Left lung (tissue), 10 donors: ENCODE results near the gene CTSK. TPM values are rescaled to one million over a fixed set of nuclear protein-coding genes. Genes with fewer than 3 reads are reported as not detected.
"Not testable (repeated sequence)": the region's sequence is repeated elsewhere in the genome, so short reads cannot be mapped to it uniquely, and the experiment has no call there.

ENCODE experiments used
- ATAC-seq: fragments of 200-7000 bp; cut with Tn5 transposase; one replicate; pipeline ENCODE4 v1.9.1; 2020; ENCODE audit warnings: moderate library complexity
- DNase-seq, 4 donors: peaks; one replicate each; pipeline ENCODE4 v3.0.0-alpha.2; 2013 to 2020
- H3K27ac ChIP-seq, 2 donors: fragments of 200-600 bp; sonication (generic) in 1 of 2; one replicate each; pipeline versions ENCODE4 v1.5.0 to v1.8.0; 2020 to 2021
- H3K27me3 ChIP-seq, 2 donors: fragments of 200-600 bp; sonication (generic) in 1 of 2; one replicate each; pipeline versions ENCODE4 v1.5.0 to v1.8.0; 2020 to 2021
- H3K36me3 ChIP-seq, 2 donors: fragments of 200-600 bp; sonication (generic) in 1 of 2; one replicate each; pipeline versions ENCODE4 v1.5.0 to v1.8.0; 2020 to 2021
- H3K4me1 ChIP-seq, 2 donors: fragments of 200-600 bp; one replicate each; pipeline ENCODE4 v1.8.0; 2021
- H3K4me3 ChIP-seq, 2 donors: fragments of 200-600 bp; sonication (generic) in 1 of 2; one replicate each; pipeline versions ENCODE4 v1.5.0 to v1.8.0; 2020 to 2021; ENCODE audit warnings: mild to moderate bottlenecking in 1 of 2
- H3K9me3 ChIP-seq, 2 donors: fragments of 200-600 bp; sonication (generic) in 1 of 2; one replicate each; pipeline versions ENCODE4 v1.5.0 to v1.8.0; 2020 to 2021
- intact Hi-C, 2 donors: fragments of 100-400 bp; cut with DNase I; formaldehyde crosslinking; loops; one replicate each; pipeline versions ENCODE4 v1.11.2 to v1.14.2; 2022
- polyA plus RNA-seq, 6 donors: library from polyadenylated mRNA; unstranded; fragments of 120-200 nt; gene quantifications; one replicate each; pipeline ENCODE4 v1.2.1, GENCODE V29; 2013; ENCODE audit not compliant: insufficient read length in 6 of 6
- total RNA-seq, 2 donors: library from RNA; stranded (reverse); fragmentation: NEBNext Ultra II Directional; extraction: Animal tissue kit (Norgen Biotek cat#: 25700); gene quantifications; one replicate each; pipeline ENCODE4 v1.2.1, GENCODE V29; 2021
- TF ChIP-seq, protein P1 (sequence below), 2 donors: fragments of 200-600 bp; sonication (generic) in 1 of 2; IDR thresholded peaks; one replicate each; pipeline versions ENCODE4 v1.5.0 to v1.8.0; 2021; ENCODE audit warnings: antibody characterized with exemption in 2 of 2
- donor health status: DM: no; HTN: yes; CAD: no.
- donor health status: DM: no; HTN: no; CAD: no.

CTSK gene
- total and polyA plus RNA-seq, 8 donors: 19.9 to 54.5 (median 36.0) TPM

DNA sequence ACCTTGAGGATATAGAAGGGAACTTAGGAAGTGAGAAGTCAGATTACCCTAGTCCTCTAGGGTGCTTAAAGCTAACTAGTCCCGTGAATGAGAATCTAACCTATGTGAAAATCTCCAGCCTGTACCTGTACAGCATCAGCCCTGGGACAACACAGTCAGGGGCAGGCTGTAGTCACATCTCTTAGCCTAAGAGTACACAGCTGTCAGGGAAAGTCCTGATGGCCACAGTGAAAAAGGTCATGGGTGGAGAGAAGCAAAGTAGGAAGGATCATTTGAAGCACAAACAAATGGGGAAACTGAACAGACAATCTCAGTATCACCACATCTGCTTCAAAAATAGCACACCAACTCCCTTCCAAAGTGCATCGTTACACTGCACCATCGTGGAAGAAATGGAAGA is 11.7 kb downstream of the CTSK start:
- peaks cover 0 to 23% of the 10 kb centered on the region in 2 donors for H3K4me1 ChIP-seq
- H3K36me3 ChIP-seq: peaks cover 6 to 48% of the 10 kb centered on the region in 2 donors
- H3K27me3 ChIP-seq: no peaks in the 10 kb centered on the region
- no peaks in the 10 kb centered on the region for H3K9me3 ChIP-seq
- intact Hi-C loops: no loop called here
- TF ChIP-seq, protein P1, sequence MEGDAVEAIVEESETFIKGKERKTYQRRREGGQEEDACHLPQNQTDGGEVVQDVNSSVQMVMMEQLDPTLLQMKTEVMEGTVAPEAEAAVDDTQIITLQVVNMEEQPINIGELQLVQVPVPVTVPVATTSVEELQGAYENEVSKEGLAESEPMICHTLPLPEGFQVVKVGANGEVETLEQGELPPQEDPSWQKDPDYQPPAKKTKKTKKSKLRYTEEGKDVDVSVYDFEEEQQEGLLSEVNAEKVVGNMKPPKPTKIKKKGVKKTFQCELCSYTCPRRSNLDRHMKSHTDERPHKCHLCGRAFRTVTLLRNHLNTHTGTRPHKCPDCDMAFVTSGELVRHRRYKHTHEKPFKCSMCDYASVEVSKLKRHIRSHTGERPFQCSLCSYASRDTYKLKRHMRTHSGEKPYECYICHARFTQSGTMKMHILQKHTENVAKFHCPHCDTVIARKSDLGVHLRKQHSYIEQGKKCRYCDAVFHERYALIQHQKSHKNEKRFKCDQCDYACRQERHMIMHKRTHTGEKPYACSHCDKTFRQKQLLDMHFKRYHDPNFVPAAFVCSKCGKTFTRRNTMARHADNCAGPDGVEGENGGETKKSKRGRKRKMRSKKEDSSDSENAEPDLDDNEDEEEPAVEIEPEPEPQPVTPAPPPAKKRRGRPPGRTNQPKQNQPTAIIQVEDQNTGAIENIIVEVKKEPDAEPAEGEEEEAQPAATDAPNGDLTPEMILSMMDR (IDR thresholded peaks at IDR 0.05): no peak
- no peak overlapping the region for H3K4me3 ChIP-seq
- ATAC-seq: no peak
- no peak overlapping the region for H3K27ac ChIP-seq
- DNase-seq: no peak

DNA sequence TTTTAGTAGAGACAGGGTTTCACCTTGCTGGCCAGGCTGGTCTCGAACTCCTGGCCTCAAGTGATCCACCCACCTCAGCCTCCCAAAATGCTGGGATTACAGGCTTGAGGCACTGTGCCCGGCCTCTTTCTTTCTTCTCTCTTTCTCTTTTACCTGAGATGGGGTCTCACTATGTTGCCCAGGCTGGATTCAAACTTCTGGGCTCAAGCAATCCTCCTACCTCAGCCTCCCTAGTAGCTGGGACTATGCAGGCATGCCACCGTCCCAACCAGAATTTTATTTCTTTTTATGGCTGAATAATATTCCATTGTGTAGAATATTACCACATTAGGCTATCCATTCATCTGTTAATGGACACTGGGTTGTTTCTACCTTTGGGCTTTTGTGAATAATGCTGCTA is 14.3 kb downstream of the CTSK start:
- Histone ChIP-seq H3K36me3 (peaks cover 2 to 41% of the 10 kb centered on the region in 2 donors), H3K27ac (peak overlapping the region in 1 of 2 donors; percentile 46), H3K4me1 (peaks cover 0 to 48% of the 10 kb centered on the region in 2 donors)
- H3K9me3 ChIP-seq, intact Hi-C loops, DNase-seq, H3K27me3 ChIP-seq, ATAC-seq, H3K4me3 ChIP-seq: not testable (repeated sequence)

DNA sequence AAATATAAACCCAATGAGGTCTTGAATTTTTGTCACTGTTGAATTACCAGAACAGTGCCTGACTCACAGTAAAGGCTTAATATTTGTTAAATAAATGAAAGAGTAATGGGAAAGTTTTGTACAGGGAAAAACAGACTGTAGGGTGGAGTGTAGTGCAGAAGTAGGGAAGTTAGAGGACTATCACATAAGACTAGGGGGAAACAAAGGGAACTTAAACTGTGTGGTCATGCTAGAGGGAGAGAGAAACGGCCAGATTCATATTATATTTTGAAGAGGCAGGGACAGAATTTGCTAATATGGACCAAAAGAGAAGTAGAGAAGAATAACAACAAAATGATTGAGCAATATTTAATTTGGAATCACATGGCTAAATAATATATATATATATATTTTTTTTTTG is 14.8 kb downstream of the CTSK start:
- Histone ChIP-seq H3K9me3 (no peaks in the 10 kb centered on the region), H3K27ac (peak overlapping the region in 1 of 2 donors; percentile 46), H3K4me3 (no peak overlapping the region), H3K4me1 (peaks cover 0 to 54% of the 10 kb centered on the region in 2 donors), H3K36me3 (peaks cover 0 to 35% of the 10 kb centered on the region in 2 donors), H3K27me3 (no peaks in the 10 kb centered on the region)
- intact Hi-C loops: no loop called here
- ATAC-seq (peak; percentile 45), DNase-seq (no peak)
- TF ChIP-seq, protein P1 (IDR thresholded peaks at IDR 0.05): no peak

DNA sequence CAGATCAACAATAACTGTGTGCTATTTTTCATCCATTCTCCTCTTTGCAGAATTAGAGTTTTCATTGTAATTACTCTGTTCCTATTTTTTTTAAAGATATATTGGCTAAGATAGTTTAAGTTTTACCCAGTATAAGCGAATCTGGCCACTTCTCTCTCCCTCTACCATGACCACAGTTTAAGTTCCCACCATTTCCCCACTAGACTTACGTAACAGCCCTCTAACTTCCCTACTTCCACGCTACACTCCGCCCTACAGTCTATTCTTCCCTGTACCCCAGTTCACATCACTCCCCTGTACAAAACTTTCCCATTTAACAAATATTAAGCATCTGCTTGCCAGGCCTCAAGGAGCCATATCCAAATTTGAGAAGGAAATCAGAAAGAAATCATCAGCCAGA is 16.5 kb downstream of the CTSK start:
- peak; percentile 62 for ATAC-seq
- TF ChIP-seq, protein P1 (IDR thresholded peaks at IDR 0.05): no peak
- no peaks in the 10 kb centered on the region for H3K27me3 ChIP-seq
- DNase-seq: no peak
- H3K27ac ChIP-seq: peak overlapping the region in 1 of 2 donors; percentile 75
- peaks cover 0 to 67% of the 10 kb centered on the region in 2 donors for H3K4me1 ChIP-seq
- H3K9me3 ChIP-seq: no peaks in the 10 kb centered on the region
- intact Hi-C loops: no loop called here
- no peak overlapping the region for H3K4me3 ChIP-seq
- peaks cover 0 to 19% of the 10 kb centered on the region in 2 donors for H3K36me3 ChIP-seq

DNA sequence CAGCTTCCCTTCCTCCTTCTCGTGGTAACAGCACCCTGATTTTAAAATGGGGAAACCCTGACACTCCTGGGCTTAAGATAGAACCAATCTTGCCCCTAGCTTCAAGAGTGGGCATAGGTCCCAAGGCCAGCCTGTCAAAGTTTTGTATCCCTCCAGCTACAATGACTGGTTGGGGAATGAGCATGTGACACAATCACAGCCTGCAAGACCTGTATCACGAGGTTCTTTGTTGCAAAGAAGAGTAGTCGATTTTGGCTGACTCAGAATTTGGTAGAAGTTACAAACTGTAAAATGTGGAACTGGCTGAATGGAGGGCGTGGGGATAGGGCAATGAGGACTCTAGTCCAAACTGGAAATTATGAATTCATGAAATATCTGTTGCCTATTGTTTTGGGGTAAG is 18.7 kb downstream of the CTSK start:
- no peak overlapping the region for H3K4me3 ChIP-seq
- no peaks in the 10 kb centered on the region for H3K27me3 ChIP-seq
- TF ChIP-seq, protein P1 (IDR thresholded peaks at IDR 0.05): no peak
- no peaks in the 10 kb centered on the region for H3K36me3 ChIP-seq
- H3K9me3 ChIP-seq: no peaks in the 10 kb centered on the region
- intact Hi-C loops: no loop called here
- ATAC-seq: peak; percentile 64
- H3K27ac ChIP-seq: peak overlapping the region in 1 of 2 donors; percentile 63
- peak in 1 of 4 donors; percentile 67 for DNase-seq
- H3K4me1 ChIP-seq: peaks cover 0 to 67% of the 10 kb centered on the region in 2 donors

DNA sequence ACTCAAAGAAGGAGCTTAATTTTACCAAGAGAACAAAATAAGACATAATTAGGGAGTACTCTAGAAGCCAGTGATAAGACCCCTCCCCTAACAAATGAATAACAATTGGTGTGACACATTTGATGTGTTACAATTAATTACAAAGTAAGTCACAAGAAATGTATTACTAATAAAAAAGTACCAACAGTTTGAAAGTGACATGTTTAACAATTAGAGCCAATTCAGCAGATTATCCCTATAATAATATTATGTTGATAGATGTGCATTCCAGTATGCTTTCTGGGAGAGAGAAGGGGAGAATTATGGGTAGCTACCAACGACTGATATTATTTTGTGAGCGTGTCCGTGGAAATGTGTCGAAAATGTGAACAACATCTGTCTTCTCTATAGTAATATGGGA is 19.1 kb downstream of the CTSK start:
- ATAC-seq (no peak), DNase-seq (no peak)
- Histone ChIP-seq H3K4me1 (peaks cover 0 to 65% of the 10 kb centered on the region in 2 donors), H3K27ac (peak overlapping the region in 1 of 2 donors; percentile 63), H3K27me3 (no peaks in the 10 kb centered on the region), H3K36me3 (no peaks in the 10 kb centered on the region), H3K4me3 (no peak overlapping the region), H3K9me3 (no peaks in the 10 kb centered on the region)
- intact Hi-C loops: no loop called here
- TF ChIP-seq, protein P1 (IDR thresholded peaks at IDR 0.05): no peak
